UCSD-AML1 (cell line): ENCODE measurements around the gene PSMD11.
"Not testable (repeated sequence)": the region's sequence is repeated elsewhere in the genome, so short reads cannot be mapped to it uniquely, and the experiment has no call there.

Experiments
- DNase-seq: peaks from one replicate; lab custom pipeline; 2025; ENCODE audit not compliant: unreplicated experiment; lab: John Stamatoyannopoulos, UW

PSMD11 gene

GRCh38 chr17:32444301-32445073, at the start of gene PSMD11:
Gene PSMD11 (plus strand): TSS chr17:32444510. CDS start chr17:32444524, 14 bp downstream.
- peak; percentile 97 for DNase-seq

GRCh38 chr17:32396343-32396742, 48.0 kb upstream of the PSMD11 start:
- no peak for DNase-seq

- DNase-seq = no peak
These were observed 45.4 kb upstream of the PSMD11 start for GRCh38 chr17:32398946-32399345.

- not testable (repeated sequence) for DNase-seq
These were observed 34.2 kb upstream of the PSMD11 start for GRCh38 chr17:32410085-32410484.

- no peak for DNase-seq
These were observed 17.4 kb upstream of the PSMD11 start for GRCh38 chr17:32426894-32427293.

GRCh38 chr17:32429598-32429997, 14.7 kb upstream of the PSMD11 start:
- DNase-seq = no peak

- no peak for DNase-seq
These were observed 3.6 kb upstream of the PSMD11 start for GRCh38 chr17:32440722-32441121.

- no peak for DNase-seq
These were observed 2.4 kb upstream of the PSMD11 start for GRCh38 chr17:32441886-32442285.

GRCh38 chr17:32443827-32444300, 446 bp upstream of the PSMD11 start:
- no peak for DNase-seq

GRCh38 chr17:32445074-32445415, 735 bp downstream of the PSMD11 start:
- peak; percentile 55 for DNase-seq

GRCh38 chr17:32445497-32445896, 1.2 kb downstream of the PSMD11 start:
- no peak for DNase-seq

- DNase-seq = no peak
These were observed 1.7 kb downstream of the PSMD11 start for GRCh38 chr17:32445971-32446370.

- DNase-seq = no peak
These were observed 2.6 kb downstream of the PSMD11 start for GRCh38 chr17:32446949-32447348.

GRCh38 chr17:32449963-32450362, 5.7 kb downstream of the PSMD11 start:
- no peak for DNase-seq

- not testable (repeated sequence) for DNase-seq
These were observed 6.1 kb downstream of the PSMD11 start for GRCh38 chr17:32450379-32450778.

- DNase-seq = no peak
These were observed 7.6 kb downstream of the PSMD11 start for GRCh38 chr17:32451879-32452278.

GRCh38 chr17:32452281-32452680, 8.0 kb downstream of the PSMD11 start:
- no peak for DNase-seq

- DNase-seq = no peak
These were observed 9.1 kb downstream of the PSMD11 start for GRCh38 chr17:32453370-32453769.

GRCh38 chr17:32458371-32458770, 14.1 kb downstream of the PSMD11 start:
- no peak for DNase-seq

- no peak for DNase-seq
These were observed 15.7 kb downstream of the PSMD11 start for GRCh38 chr17:32460054-32460453.

- no peak for DNase-seq
These were observed 17.2 kb downstream of the PSMD11 start for GRCh38 chr17:32461498-32461852.

- no peak for DNase-seq
These were observed 17.7 kb downstream of the PSMD11 start for GRCh38 chr17:32461853-32462617.
